Measurements from ENCODE around the gene RBM38. TPM values are rescaled to one million over a fixed set of nuclear protein-coding genes. Genes with fewer than 3 reads are reported as not detected.

The RBM38 gene
- total and polyA plus RNA-seq, 9 of the 15 experiments (the other 6 are each of a cell fraction or from before 2014, with no cell fraction given): 0.28 to 82.4 (median 33.2) TPM

DNA sequence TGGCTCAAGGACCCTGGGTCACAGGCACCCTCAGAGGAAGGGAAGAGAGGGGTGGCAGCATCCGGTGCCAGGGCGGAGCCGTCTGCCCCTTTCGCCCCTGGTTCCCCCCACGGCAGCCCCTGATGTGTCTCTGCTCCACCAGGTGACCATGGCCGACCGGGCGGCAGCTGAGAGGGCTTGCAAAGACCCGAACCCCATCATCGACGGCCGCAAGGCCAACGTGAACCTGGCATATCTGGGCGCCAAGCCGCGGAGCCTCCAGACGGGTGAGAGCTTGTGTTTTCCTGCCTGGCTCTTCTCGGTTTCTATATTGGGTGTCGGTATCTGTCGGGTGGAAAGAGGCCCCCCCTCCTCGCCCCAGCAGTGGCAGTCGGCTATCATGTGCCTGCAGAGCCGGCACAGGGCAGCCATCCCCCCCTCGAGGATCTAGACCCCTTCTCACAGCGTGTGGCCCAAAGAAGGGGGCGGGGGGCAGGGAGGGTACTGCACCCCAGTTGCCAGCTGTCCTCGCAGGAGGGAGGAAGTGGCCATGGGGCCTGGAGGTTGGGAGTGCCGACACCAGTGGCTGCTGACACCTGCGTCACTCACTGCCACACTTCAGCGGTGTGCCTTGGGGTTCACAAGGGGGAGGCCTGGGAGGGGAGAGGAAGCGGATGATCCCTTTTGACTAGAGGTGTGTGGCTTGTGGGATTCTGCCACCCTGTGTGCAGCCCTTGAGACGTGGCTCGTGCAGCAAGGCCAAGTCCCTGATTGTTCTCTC is 1.5 kb downstream of the RBM38 start (continued):
- TF ChIP-seq, protein P1, sequence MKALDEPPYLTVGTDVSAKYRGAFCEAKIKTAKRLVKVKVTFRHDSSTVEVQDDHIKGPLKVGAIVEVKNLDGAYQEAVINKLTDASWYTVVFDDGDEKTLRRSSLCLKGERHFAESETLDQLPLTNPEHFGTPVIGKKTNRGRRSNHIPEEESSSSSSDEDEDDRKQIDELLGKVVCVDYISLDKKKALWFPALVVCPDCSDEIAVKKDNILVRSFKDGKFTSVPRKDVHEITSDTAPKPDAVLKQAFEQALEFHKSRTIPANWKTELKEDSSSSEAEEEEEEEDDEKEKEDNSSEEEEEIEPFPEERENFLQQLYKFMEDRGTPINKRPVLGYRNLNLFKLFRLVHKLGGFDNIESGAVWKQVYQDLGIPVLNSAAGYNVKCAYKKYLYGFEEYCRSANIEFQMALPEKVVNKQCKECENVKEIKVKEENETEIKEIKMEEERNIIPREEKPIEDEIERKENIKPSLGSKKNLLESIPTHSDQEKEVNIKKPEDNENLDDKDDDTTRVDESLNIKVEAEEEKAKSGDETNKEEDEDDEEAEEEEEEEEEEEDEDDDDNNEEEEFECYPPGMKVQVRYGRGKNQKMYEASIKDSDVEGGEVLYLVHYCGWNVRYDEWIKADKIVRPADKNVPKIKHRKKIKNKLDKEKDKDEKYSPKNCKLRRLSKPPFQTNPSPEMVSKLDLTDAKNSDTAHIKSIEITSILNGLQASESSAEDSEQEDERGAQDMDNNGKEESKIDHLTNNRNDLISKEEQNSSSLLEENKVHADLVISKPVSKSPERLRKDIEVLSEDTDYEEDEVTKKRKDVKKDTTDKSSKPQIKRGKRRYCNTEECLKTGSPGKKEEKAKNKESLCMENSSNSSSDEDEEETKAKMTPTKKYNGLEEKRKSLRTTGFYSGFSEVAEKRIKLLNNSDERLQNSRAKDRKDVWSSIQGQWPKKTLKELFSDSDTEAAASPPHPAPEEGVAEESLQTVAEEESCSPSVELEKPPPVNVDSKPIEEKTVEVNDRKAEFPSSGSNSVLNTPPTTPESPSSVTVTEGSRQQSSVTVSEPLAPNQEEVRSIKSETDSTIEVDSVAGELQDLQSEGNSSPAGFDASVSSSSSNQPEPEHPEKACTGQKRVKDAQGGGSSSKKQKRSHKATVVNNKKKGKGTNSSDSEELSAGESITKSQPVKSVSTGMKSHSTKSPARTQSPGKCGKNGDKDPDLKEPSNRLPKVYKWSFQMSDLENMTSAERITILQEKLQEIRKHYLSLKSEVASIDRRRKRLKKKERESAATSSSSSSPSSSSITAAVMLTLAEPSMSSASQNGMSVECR (CRISPR knock-in tag; IDR thresholded peaks at IDR 0.05): peak; percentile 57; the same call in 1 of the 2 replicates
- TF ChIP-seq RBFOX2 (IDR thresholded peaks at IDR 0.05; ENCODE audit: low read depth, low read length) (peak; percentile 61), MAZ (CRISPR knock-in tag; conservative IDR thresholded peaks at IDR 0.05 in 1 of 2, IDR thresholded peaks at IDR 0.05 in 1 of 2) (peak in 1 of 2 experiments; percentile 52; a peak in 1 of 4 replicates), HEY1 (CRISPR knock-in tag; IDR thresholded peaks at IDR 0.05; ENCODE audit: borderline replicate concordance) (no peak), SIRT6 (IDR thresholded peaks at IDR 0.05; ENCODE audit: low read depth, low read length) (no peak), RBBP5 (IDR thresholded peaks at IDR 0.05; ENCODE audit: borderline replicate concordance, insufficient read depth, low read length, poor library complexity, severe bottlenecking) (peak; percentile 40)
- TF ChIP-seq, protein P2, sequence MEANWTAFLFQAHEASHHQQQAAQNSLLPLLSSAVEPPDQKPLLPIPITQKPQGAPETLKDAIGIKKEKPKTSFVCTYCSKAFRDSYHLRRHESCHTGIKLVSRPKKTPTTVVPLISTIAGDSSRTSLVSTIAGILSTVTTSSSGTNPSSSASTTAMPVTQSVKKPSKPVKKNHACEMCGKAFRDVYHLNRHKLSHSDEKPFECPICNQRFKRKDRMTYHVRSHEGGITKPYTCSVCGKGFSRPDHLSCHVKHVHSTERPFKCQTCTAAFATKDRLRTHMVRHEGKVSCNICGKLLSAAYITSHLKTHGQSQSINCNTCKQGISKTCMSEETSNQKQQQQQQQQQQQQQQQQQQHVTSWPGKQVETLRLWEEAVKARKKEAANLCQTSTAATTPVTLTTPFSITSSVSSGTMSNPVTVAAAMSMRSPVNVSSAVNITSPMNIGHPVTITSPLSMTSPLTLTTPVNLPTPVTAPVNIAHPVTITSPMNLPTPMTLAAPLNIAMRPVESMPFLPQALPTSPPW (CRISPR knock-in tag; IDR thresholded peaks at IDR 0.05): peak; percentile 84
